T-helper 1 cell treated with Interleukin-12 subunit alpha and Interleukin-12 subunit beta and Interleukin-4 antibody, amounts not matched to agents 30 ng/mL and 1 ng/mL, for 36 hours (primary cell): ENCODE results near the gene STARD8. TPM values are rescaled to one million over a fixed set of nuclear protein-coding genes. Genes with fewer than 3 reads are reported as not detected.
"Not testable (repeated sequence)": the region's sequence is repeated elsewhere in the genome, so short reads cannot be mapped to it uniquely, and the experiment has no call there.

Experiments used
- intact Hi-C: fragments of 100-400 bp; cut with micrococcal nuclease; formaldehyde crosslinking; loops from one replicate; pipeline ENCODE4 v1.15.1; 2024
- total RNA-seq: library from RNA; stranded (reverse); gene quantifications from 2 replicates; pipeline ENCODE4 v1.2.3, GENCODE V29; 2022

Gene STARD8
- total RNA-seq, 1 donor from 2014 or later = 2.1 TPM

DNA sequence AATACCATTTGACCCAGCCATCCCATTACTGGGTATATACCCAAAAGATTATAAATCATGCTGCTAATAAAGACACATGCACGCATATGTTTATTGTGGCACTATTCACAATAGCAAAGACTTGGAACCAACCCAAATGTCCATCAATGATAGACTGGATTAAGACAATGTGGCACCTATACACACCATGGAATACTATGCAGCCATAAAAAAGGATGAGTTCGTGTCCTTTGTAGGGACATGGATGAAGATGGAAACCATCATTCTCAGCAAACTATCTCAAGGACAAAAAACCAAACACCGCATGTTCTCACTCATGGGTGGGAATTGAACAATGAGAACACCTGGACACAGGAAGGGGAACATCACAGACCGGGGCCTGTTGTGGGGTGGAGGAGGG is 9.0 kb downstream of the STARD8 start:
- intact Hi-C loops = not testable (repeated sequence)

DNA sequence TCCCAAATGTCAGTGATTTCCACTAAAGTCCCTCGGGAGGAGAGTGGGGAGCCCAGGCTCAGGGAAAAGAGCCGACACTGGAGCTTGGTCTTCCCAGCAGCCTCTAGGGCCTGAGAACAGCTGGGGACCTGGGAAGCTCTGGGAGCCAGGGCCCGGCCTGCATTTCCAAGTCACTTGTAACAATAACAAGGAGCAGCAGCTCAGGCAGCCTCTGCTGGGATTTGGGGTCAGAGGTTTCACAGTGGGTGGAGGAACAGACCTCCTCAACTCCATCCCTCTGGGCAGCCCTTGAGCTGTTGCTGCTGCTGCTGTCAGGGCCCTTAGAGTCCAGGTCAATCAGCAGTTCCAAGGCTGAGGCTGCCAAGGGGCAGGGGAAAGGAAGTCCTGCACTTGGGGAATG is 11.1 kb downstream of the STARD8 start:
- intact Hi-C loops = no loop called here

DNA sequence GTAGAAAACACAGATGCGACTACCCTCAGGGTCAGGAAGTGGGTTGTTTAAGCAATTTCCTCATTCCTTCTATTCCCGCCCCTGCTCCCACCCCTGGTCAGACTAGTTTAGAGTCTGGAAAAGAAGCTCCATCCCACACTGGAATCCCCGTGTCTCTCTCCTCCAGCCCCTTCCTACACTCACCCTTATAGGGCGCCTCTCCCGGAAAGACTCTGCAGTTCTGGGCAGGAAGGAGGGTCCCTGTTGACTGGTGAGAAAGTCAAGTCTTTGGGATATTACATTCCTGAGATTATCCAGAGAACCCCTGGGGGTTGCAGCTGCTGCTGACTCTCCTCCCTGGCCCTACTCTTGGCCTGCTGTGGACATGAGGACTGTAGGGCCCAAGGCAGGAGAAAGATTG is 11.9 kb downstream of the STARD8 start:
- intact Hi-C loops = no loop called here

DNA sequence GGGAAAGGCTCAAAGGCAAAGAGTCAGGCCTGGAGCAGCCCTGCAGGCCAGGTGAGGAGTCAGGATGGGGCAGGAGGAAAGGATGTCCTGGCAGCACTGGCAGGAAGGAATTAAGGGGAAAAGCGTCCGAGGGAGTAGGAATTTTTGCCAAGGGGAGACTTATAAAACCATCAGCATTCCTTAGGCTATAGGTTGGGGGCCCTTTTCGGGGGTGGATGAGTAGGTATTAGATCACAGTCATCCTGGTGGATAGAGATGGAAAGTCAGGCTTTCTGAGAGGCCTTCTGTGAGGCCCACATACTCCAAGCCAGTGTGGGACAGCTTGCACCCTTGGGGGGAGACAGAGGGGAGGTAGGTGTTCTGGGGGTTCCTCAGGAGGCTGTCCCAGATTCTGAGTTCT is 12.3 kb downstream of the STARD8 start:
- intact Hi-C loops = no loop called here

DNA sequence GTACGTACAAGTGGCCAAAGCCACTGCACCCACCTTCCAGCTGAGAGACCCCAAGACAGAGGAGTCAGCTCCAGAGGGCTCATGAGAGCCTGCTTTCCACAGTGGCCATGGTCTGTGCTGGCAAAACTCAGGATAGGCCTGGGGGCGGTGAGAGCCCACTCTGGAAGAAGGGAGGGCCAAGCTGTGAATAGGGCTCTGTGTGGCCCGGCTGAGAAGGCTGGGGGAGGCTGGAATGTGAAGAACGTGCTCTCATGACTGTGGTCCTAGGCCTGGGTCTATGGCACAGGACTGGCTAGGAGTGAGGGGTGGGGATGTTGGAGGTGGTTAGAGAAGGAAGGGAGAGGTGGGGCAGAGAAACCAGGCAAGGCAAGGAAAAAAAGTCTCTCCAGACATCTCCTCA is 13.3 kb downstream of the STARD8 start:
- intact Hi-C loops = no loop called here

DNA sequence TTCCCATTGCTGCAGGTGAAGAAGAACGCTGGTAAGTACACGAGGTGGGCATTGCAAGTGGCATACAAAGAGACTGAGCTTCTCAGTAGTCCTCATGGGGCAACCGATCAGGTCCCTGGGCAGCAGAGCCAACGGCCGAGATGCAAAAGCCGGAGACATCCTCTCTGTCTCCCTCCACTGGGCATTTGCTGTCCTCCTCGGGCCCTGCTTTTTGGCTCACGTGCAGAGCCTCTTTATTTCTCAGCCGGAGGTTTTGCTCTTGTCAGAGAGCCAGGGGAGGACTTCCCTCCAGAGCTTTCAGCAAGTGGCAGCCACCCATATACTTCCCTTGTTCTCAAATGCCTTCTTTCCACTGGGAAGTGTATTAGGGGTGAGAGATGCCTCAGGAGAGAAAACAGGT is 18.0 kb downstream of the STARD8 start:
- intact Hi-C loops = no loop called here

DNA sequence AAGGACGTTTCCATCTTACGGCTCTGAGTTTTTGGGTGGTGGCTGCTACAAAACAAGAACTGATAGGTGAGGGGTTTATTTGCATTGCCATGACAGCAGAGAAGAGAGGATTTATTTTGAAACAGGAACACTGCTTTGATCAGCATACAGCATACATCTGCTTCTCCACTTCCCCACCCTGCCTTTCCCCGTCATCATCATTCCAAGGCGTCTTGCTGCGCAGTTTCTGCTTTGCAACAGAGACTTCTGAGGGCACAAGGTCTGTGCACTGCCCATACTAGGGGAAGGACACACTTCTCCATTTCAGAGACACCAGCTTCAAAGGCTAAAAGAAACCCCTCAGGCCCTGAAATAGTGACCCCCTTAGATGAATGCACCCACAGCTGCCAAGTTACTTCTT is 19.1 kb downstream of the STARD8 start:
- intact Hi-C loops = no loop called here

DNA sequence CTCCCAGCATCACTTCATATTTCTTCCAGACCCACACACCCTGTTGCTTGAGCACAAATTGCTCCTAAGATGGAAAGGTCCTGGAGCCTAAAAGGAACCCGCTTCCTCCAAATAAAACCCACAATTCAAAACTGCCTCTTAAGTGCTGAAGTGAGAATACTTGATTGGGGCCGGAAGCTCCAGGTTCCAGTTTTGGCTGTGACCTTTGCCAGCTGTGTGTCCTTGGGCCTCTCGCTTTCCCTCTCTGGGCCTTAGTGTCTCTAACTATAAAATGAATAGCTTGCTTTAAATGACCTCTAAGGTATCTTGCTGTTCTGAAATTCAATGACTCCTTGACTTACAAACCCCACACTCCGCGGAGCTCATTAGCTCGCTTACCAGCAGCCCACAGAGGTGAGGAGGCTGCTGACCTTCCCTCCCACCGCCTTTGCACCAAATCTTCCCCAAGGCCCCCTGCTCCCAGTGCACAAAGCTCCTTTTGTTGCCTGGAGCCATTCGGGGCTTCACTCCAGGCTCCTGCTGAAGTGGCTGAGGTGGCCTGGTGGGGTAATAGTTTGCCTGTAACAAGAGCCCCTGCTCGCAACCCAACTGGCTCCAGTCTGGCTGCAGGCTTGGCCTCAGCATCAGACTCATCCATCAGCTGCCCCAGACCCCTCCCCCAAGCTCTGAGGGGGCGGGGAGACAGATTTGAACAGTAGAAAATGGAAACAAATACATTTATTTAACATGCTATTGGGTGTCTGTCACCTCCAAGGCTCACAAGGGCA is 21.8 kb downstream of the STARD8 start:
- intact Hi-C loops = no loop called here

DNA sequence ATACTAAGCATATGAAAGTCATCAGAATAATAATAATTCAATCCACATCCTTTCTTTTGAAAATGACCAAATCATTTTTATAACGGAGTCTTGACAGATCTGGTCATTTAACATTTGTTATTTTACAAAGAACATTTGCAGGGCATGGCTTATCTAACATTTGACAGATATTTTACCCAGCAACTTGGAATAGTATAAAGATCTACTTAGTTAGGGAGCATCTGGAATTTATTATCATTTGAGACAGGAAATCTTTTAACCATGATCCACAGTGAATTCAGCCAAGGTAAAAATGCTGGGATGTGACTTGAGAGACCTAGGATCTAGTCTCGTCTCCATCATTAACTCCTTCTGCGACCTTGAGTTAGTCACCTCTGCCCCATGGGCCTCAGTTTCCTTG is 22.4 kb downstream of the STARD8 start:
- intact Hi-C loops = no loop called here

DNA sequence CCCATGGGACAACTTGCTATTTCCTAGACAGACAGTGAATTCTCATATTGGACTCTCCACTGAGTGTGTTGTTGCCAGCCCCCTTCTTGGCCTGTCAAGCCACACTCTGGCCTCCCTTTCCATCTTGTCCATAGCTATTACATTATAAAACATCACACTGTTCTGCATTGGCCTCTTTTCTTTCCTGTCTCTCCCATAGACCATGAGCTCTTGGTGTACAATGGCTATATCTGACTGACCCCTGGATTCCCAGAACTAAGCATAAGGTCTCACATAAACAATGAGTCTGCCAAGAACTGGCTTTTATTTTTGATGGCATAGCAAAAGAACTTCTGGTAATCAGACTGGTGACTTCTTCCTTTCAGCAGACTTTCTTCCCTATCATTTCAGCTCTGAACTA is 23.8 kb downstream of the STARD8 start:
- intact Hi-C loops = no loop called here

DNA sequence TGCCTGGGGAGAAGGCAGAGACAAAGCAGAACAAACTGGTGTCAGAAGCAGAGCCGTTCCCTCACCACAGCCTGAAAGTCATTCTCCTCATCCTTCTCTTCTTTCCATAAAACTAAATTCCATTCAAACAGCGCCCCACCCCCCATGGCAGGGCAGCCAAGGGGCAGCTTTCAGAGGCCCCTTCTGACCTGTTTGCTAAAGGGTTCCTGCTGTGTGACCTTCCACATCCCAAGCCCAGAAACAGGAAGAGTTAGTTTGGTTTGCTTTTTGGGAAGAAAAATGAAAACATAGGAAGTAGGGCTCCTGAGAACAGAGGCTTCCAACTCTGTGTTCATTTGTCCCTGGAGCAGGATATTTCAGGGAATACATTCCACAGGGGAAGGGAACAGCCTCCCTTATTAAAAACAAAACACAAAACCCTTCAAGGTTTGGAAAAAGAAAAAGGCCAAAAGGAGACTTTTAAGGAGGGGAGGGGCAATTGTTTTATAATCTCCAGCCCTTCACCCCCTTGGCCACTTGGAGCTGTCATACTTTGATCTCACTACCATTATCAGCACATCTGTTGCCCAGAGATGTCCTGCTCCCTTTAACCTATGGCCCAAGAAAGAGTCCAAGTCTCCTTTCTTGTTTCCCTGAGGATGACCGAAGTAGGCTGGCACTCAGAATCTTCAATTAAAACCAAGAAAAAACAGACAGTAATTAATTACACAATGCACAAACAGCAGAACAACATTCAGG is 25.3 kb downstream of the STARD8 start:
- intact Hi-C loops = no loop called here

DNA sequence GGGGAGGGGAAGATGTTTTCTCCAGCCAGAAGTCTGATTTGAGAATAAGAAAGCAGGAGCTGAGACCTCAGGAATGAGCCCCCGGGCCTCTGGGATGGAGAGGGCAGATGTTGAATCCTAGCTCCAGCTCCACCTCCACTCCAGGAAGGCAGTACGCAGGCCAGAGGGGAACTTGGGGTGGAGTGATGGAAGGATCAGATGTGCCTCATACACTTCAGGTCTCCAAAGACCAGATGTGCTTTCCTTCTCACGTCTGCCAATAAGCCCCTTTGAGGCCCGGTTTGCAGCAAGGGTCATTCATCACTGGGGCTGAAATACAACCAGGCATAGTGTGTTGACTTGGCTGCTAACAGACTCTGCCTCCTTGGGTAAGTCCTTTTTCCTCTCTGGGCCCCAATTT is 28.1 kb downstream of the STARD8 start:
- intact Hi-C loops = no loop called here

DNA sequence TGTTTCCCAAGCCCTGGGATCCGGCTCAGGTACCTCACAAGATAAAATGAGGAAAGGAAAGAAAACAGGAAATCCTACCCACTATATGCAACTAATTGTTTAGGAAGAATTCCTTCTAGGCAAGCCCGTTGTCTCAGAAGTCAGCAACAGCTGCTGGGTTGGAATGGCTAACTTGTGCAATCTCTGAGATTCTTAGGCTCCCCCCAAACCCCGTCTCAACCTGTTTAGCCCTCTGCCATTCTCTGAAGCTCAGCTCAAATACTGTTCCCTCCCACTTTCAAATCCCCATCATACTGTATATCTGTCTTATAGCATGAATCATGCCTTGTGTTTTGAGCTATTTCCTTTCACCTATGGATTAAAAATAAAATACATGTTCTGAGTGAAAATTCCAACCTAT is 28.9 kb downstream of the STARD8 start:
- intact Hi-C loops = no loop called here

DNA sequence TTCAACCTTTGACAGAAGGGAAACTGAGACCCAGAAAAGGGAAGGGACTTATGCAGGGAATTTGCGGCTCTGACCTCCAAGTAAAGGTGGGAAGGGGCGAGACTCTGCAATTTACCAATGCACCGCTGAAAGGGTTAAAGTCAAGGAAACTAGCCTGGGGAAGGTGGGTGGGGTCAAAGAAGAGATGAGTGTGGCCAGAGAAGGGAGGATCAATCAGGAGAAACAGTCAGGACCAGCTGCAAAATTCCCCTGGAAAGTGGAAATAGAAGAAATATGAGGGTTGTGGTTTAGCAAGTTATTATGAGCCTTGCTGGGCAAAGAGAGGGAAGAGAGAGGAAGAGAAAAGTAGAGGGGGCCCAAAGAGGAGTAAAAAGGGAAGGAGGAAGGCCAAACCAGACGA is 30.5 kb downstream of the STARD8 start:
- intact Hi-C loops = no loop called here

DNA sequence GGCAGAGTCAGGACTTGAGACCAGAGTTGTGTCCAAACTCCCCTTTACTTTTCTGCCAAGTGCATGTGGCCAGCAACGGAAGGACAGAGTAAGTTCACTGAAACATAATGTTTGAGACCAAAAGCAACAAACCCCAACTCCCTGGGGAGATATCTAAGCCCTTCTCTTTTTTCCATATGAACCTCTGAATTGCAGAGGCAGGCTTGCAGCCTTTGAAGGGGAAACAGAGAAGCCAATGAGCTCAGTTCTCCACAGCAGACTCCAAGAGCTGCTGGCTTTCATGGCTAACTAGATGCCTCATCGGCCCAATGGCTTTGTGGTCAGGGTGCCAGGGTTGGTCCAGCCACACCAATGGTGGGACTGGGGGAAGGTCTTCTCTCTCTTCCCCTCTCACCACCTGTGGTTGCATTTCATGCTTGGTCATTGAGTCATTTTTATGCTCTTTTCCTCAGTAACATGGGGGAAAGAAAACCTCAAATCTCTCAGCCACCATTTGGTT is 34.0 kb downstream of the STARD8 start:
- intact Hi-C loops = no loop called here

DNA sequence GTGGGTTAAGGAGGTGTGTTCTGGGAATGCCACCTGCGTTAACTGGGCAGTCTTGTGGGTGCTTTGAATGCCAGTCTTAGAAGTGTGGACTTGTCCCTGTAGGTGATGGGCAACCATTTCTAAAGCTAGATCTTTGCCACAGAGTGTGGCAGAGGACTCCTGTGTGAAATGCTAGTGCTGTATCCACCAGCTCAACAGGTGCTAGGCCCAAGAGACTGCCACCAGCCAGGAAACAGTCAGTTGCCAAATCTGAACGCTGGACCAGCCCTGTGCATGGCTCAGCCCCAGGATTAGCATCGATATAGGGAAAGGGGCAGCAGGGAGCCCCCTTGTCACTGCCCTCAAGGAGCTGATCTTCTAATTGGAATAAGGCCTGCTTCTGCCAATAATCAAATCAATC is 35.3 kb downstream of the STARD8 start:
- intact Hi-C loops = no loop called here

DNA sequence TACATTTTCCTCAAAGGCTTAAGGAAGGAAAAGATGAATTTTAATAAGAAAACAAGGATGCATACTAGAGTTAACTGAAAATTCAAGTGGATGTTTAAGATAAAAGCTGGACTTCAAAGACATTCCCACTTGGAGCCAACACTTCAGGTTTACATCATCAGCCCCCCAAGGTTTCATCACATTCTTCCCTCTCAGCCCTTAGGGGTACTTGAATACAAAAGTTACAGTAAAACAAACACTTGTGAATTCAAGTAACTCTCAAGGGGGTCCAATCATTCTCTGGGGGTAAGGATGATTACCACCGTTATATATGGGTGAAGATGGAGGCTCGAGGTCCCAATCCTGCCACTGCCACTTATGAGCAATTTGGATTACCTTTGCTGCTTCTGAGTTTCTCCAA is 36.1 kb downstream of the STARD8 start:
- intact Hi-C loops = no loop called here

DNA sequence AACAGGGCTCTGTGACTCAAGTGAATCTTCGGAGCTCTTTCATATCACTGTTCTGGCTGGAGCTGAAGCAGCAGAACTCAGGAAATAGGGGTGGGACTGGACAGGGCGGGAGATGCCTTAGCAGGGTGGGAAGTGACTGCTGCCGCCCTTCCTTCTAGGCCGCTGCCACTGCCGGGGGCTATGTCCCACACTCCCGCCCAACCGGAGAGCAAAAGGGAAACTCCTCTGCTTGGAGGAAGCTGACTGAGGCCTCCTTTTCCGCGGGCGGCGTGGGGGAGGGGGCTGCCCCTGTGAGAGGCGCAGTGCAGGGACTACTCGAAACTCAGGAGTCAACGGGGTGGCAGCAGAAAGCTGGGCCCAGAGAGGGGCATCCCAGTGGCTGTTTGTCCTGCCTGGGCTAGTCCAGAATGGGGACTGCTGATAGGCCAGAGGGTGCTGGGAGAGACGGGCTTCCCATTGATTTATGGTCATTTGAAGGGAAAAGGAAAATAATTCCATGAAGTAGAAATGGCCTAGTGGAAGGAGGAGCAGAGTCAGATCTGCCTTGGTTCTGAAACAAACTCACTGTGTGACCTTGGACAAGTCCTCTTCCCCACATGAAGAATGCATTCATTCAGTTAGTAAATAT is 36.9 kb downstream of the STARD8 start:
- intact Hi-C loops = no loop called here

DNA sequence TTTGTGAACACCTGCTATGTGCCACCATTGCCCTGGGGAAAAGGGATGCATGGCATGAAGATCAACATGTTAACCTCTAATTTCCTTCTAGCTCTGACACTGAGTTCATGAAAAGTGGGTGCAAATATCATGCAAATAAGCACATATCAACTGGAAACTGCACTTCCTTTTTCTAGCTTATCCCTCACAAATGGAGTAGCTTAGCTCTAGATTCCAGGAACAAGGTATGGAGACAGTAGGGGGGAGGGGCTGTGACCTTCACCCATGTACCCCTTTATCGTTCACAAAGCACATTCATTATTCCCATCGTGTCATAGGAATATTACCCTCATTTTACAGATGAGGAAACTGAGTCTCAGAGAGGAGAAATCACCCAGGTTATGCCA is 37.4 kb downstream of the STARD8 start:
- intact Hi-C loops = no loop called here

DNA sequence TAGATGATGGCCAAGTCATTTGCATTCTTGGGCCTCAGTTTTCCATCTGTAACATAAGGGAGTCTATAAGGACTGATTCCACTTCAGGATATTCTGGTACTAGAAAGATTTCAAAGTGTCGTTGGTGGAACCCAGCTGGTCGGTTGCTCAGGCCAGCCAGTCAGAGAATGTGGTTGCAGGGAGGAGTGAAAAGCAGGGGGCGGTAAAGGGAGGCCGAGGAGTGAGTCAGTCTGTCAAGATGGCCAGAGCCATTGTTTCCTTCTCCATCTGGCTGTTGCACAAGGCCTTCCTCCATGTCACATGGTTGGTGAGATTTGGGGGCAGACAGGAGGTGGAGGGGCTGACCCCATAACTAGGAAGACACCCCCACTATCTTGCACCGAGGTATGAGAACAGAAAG is 38.2 kb downstream of the STARD8 start:
- intact Hi-C loops = loop anchor here (1.0 to 2.0 kb wide), 3 partner anchors 9 to 187 kb away; partner anchors contain the start of genes EFNB1 and YIPF6

DNA sequence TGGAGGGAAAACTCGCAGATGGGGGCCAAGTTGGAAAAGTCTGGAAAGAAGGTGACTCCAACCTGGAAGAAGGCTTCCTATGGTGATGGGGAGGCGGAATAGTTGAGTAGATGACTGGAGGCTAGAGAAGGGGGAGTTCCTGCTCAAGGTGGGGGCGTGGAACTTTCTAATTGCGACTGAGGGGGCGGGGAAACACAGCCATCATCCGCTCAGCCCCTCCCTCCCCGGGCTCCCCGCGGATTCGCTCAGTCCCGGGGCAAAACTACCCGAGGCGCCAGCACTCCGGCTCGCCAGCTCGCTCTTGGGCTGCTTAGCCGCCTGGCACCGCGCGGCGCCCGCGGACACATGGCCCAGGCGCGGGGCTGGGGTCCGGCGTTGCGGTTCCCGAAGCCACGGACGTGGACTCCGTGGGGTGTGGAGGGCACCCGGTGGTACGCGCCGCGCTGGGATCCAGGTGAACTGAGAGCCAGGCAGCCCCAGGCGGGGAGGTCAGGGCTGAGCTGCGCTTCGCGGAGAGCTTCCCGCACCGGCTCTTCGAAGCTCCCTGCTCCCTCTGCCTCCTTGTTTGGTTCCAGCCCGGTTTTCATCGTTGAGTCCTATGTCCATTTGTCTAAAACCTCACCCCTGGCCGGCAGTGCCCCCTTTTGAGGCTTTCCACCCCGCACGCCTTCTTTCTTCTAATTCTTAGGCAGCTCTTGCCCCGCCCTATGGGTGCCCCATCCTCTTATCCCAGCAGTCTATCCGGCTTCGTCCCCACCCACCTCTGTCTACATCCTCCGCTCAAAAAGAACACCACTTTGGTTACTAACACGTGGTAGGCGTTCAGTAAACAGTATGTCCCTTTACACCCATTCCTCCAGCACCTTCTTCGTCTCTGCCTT is 38.9 kb downstream of the STARD8 start:
- intact Hi-C loops = loop anchor here (1.0 to 2.0 kb wide), 3 partner anchors 8 to 188 kb away; partner anchors contain the start of genes EFNB1 and YIPF6
